Upper lobe of left lung (tissue), 4 donors: ENCODE data around the gene GTF2IRD2.
"Not testable (repeated sequence)": the region's sequence is repeated elsewhere in the genome, so short reads cannot be mapped to it uniquely, and the experiment has no call there.

Experiments used
- CTCF ChIP-seq, 6 experiments: fragments of 450-650 bp in 4 of 6; fragments of 200-600 bp in 2 of 6; sonication (generic) in 2 of 6; IDR thresholded peaks; one replicate each; pipeline ENCODE4 v1.5.1; 2016 to 2019; ENCODE audit warnings: antibody characterized with exemption in 6 of 6
- POLR2A ChIP-seq, 4 donors: fragments of 450-650 bp; IDR thresholded peaks; one replicate each; pipeline ENCODE4 v1.5.1; 2016 to 2017; ENCODE audit warnings: antibody characterized with exemption in 4 of 4, mild to moderate bottlenecking in 2 of 4

GRCh38 chr7:74753921-74754482 is 97.4 kb downstream of the GTF2IRD2 start:
- not testable (repeated sequence) for TF ChIP-seq CTCF, POLR2A (IDR thresholded peaks at IDR 0.05)
